Left ventricle myocardium inferior (tissue), 1 donor: ENCODE data around the gene SLC19A1. TPM values are rescaled to one million over a fixed set of nuclear protein-coding genes. Genes with fewer than 3 reads are reported as not detected.

Experiments used
- DNase-seq: peaks from one replicate; pipeline ENCODE4 v3.0.0-alpha.2; 2020
- H3K27ac ChIP-seq: fragments of 200-600 bp; replicated peaks from 2 replicates; pipeline ENCODE4 v1.8.0; 2021
- H3K27me3 ChIP-seq: fragments of 200-600 bp; 2 replicates; pipeline ENCODE4 v1.8.0; 2021; ENCODE audit warnings: low read depth
- H3K36me3 ChIP-seq: fragments of 200-600 bp; 2 replicates; pipeline ENCODE4 v1.8.0; 2021
- H3K4me1 ChIP-seq: fragments of 200-600 bp; 2 replicates; pipeline ENCODE4 v1.8.0; 2021
- H3K4me3 ChIP-seq: fragments of 200-600 bp; 2 replicates; pipeline ENCODE4 v1.8.0; 2021; ENCODE audit warnings: mild to moderate bottlenecking, moderate library complexity
- H3K9me3 ChIP-seq: fragments of 200-600 bp; replicated peaks from 2 replicates; pipeline ENCODE4 v1.8.0; 2021
- intact Hi-C: fragments of 100-400 bp; cut with micrococcal nuclease; formaldehyde crosslinking; loops from one replicate; pipeline ENCODE4 v1.11.0; 2022
- total RNA-seq: library from RNA; stranded (reverse); fragmentation: NEBNext Ultra II Directional; extraction: Animal tissue kit (Norgen Biotek cat#: 25700); gene quantifications from one replicate; pipeline ENCODE4 v1.2.1, GENCODE V29; 2021
- TF ChIP-seq, protein P1 (sequence below): fragments of 200-600 bp; IDR thresholded peaks from 2 replicates; pipeline ENCODE4 v1.8.0; 2021; ENCODE audit warnings: antibody characterized with exemption, mild to moderate bottlenecking, borderline replicate concordance
- donor health status: DM: no; HTN: yes; CAD: no; lungs with severe emphysema.

The SLC19A1 gene
- total RNA-seq, 1 donor from 2014 or later = 4.9 TPM

- intact Hi-C loops = no loop called here
- TF ChIP-seq, protein P1, sequence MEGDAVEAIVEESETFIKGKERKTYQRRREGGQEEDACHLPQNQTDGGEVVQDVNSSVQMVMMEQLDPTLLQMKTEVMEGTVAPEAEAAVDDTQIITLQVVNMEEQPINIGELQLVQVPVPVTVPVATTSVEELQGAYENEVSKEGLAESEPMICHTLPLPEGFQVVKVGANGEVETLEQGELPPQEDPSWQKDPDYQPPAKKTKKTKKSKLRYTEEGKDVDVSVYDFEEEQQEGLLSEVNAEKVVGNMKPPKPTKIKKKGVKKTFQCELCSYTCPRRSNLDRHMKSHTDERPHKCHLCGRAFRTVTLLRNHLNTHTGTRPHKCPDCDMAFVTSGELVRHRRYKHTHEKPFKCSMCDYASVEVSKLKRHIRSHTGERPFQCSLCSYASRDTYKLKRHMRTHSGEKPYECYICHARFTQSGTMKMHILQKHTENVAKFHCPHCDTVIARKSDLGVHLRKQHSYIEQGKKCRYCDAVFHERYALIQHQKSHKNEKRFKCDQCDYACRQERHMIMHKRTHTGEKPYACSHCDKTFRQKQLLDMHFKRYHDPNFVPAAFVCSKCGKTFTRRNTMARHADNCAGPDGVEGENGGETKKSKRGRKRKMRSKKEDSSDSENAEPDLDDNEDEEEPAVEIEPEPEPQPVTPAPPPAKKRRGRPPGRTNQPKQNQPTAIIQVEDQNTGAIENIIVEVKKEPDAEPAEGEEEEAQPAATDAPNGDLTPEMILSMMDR = no peak
- no peaks in the 10 kb centered on the region for H3K9me3 ChIP-seq
- H3K27ac ChIP-seq = no peak overlapping the region
- DNase-seq = peak; percentile 13
- no peaks in the 10 kb centered on the region for H3K27me3 ChIP-seq
- no peak overlapping the region for H3K4me3 ChIP-seq
- H3K36me3 ChIP-seq = no peaks in the 10 kb centered on the region
- H3K4me1 ChIP-seq = peaks cover 20% of the 10 kb centered on the region
Measured at GRCh38 chr21:45540601-45540970, 1.7 kb downstream of the SLC19A1 start.

- no peaks in the 10 kb centered on the region for H3K9me3 ChIP-seq
- H3K4me3 ChIP-seq = no peak overlapping the region
- TF ChIP-seq, protein P1 = no peak
- H3K27ac ChIP-seq = no peak overlapping the region
- intact Hi-C loops = no loop called here
- H3K4me1 ChIP-seq = peaks cover 26% of the 10 kb centered on the region
- DNase-seq = peak; percentile 10
- H3K27me3 ChIP-seq = no peaks in the 10 kb centered on the region
- H3K36me3 ChIP-seq = no peaks in the 10 kb centered on the region
Measured at GRCh38 chr21:45539796-45540600, 2.2 kb downstream of the SLC19A1 start.

DNA sequence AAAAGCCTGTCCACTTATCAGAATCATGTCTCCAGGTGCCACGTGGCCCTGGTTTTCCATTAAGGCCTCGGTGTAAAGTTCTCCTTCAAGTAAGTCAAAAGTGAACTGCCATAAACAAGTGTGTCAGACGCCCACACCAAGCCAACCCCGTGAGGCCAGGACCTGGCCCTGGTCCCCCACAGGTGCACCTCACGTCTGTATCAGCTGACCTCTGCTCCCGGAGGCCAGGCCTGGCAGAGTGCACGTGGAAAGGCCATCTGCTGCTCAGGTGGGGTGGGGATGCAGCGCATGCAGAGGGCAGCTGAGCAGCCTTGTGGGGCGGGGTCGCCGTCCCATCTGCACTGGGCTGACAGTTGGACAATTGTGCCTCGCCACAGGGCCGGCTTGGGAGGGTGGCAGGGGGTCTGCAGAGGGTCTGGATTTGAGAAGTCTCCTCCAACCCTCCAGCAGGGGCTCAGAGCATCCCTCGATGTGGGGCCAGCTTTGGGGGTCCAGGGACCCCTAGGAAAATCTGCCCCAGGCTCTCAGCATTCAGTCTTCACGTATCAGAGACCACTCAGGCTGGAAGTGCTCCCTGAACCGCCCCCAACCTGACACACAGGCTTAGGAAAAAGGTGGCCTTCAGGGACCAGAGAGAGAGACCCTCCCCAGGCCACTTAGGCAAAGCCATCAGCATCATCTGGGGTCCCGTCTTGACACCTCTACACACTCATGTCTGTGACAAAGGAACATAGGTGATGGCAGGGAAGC is 3.0 kb downstream of the SLC19A1 start:
- H3K27me3 ChIP-seq = no peaks in the 10 kb centered on the region
- TF ChIP-seq, protein P1 = no peak
- peak; percentile 11 for DNase-seq
- H3K9me3 ChIP-seq = no peaks in the 10 kb centered on the region
- intact Hi-C loops = no loop called here
- H3K4me3 ChIP-seq = no peak overlapping the region
- no peaks in the 10 kb centered on the region for H3K36me3 ChIP-seq
- peaks cover 33% of the 10 kb centered on the region for H3K4me1 ChIP-seq
- no peak overlapping the region for H3K27ac ChIP-seq

DNA sequence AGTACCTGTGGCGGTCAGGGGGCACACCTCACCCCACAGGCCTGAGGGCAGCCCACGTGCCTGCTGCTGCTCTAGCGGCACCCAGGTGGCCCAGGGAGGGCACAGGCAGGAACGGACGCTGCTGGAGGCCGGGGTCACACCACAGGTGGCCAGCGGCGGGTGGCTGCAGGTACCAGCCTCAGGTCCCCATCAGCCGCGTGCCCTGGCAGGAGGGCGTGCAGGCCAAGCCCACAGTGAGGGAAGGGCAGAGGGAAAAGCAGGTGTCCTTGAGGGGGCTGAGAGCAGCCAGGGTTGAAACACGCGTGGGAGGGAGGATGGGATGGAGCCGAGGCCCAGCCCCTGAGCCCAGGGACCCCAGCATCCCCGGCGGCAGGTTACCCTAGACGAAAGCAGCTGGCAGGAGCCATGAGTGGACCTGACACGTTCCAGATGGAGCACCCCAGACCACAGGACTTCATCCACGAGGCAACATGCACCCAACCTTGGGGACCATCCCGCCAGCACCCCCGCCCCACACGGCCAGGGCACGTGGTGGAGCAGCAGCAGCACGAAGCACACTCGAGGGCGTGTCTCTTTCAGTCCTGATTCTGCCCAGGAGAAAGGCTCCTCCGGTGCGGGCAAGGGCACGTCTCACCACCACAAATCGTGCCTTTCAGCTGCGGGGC is 3.7 kb downstream of the SLC19A1 start:
- H3K4me3 ChIP-seq = no peak overlapping the region
- H3K27me3 ChIP-seq = no peaks in the 10 kb centered on the region
- H3K9me3 ChIP-seq = no peaks in the 10 kb centered on the region
- no peak overlapping the region for H3K27ac ChIP-seq
- peak; percentile 10 for DNase-seq
- TF ChIP-seq, protein P1 = no peak
- no peaks in the 10 kb centered on the region for H3K36me3 ChIP-seq
- intact Hi-C loops = no loop called here
- H3K4me1 ChIP-seq = peaks cover 41% of the 10 kb centered on the region

DNA sequence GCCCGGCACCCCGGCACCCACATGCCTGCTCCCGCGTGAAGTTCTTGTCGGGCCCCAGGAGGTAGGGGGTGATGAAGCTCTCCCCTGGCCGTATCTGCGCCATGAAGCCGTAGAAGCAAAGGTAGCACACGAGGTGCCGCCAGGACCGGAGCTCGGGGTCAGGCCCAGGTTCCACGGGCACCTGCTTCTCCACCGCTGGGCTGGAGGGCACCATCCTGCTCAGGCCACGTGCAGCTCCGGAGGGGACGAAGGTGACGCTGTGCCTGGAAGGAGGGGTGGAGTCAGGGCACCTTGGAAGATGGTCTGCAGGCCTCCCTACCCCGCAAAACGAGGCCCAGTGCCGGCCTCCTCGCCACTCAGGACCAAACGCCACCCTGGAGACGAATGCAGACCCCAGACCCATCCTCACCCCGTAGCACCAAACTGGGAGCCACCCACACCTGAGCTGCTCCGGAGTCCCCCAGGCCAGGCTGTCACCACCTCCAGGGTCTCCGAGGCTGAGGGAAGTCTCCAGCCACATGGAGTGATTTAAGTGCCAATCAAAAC is 4.4 kb downstream of the SLC19A1 start:
- Histone ChIP-seq H3K9me3 (no peaks in the 10 kb centered on the region), H3K36me3 (no peaks in the 10 kb centered on the region), H3K27ac (no peak overlapping the region), H3K27me3 (no peaks in the 10 kb centered on the region), H3K4me3 (no peak overlapping the region), H3K4me1 (peaks cover 41% of the 10 kb centered on the region)
- TF ChIP-seq, protein P1 = no peak
- peak; percentile 6 for DNase-seq
- intact Hi-C loops = no loop called here
